HG02970 (cell line): Measurements from ENCODE around the gene PDE11A.

Experiments
- ATAC-seq: cut with Tn5 transposase; IDR thresholded peaks from one replicate; pipeline ENCODE4 v1.9.1; 2021; ENCODE audit warnings: mild to moderate bottlenecking, moderate library complexity, moderate number of reproducible peaks; ENCODE audit not compliant: unreplicated experiment, low FRiP score

The PDE11A gene

GRCh38 chr2:177733322-177733855 is 339.2 kb downstream of the PDE11A start:
- no peak for ATAC-seq

GRCh38 chr2:177731384-177731783 is 341.2 kb downstream of the PDE11A start:
- no peak for ATAC-seq

- no peak for ATAC-seq
These were observed 341.8 kb downstream of the PDE11A start for GRCh38 chr2:177730792-177731191.

GRCh38 chr2:177730363-177730762 is 342.2 kb downstream of the PDE11A start:
- no peak for ATAC-seq

- no peak for ATAC-seq
These were observed 343.7 kb downstream of the PDE11A start for GRCh38 chr2:177728920-177729319.

- ATAC-seq, result no peak
These were observed 344.2 kb downstream of the PDE11A start for GRCh38 chr2:177728399-177728765.

GRCh38 chr2:177727577-177728398 is 344.8 kb downstream of the PDE11A start:
- no peak for ATAC-seq

- ATAC-seq, result no peak
These were observed 345.6 kb downstream of the PDE11A start for GRCh38 chr2:177726931-177727348.

GRCh38 chr2:177724398-177725287 is 347.9 kb downstream of the PDE11A start:
- no peak for ATAC-seq

GRCh38 chr2:177723235-177723634 is 349.3 kb downstream of the PDE11A start:
- no peak for ATAC-seq

- no peak for ATAC-seq
These were observed 350.6 kb downstream of the PDE11A start for GRCh38 chr2:177721818-177722567.

GRCh38 chr2:177721087-177721486 is 351.5 kb downstream of the PDE11A start:
- no peak for ATAC-seq

- no peak for ATAC-seq
These were observed 354.6 kb downstream of the PDE11A start for GRCh38 chr2:177717831-177718618.

GRCh38 chr2:177716484-177716883 is 356.1 kb downstream of the PDE11A start:
- ATAC-seq, result no peak

GRCh38 chr2:177715771-177716170 is 356.8 kb downstream of the PDE11A start:
- no peak for ATAC-seq

GRCh38 chr2:177714704-177715103 is 357.9 kb downstream of the PDE11A start:
- no peak for ATAC-seq

GRCh38 chr2:177712462-177712861 is 360.1 kb downstream of the PDE11A start:
- ATAC-seq, result no peak

GRCh38 chr2:177711483-177712265 is 360.9 kb downstream of the PDE11A start:
- no peak for ATAC-seq

GRCh38 chr2:177710889-177711288 is 361.7 kb downstream of the PDE11A start:
- no peak for ATAC-seq
